PC-3 (cell line): ENCODE data around the gene TSKU. TPM values are rescaled to one million over a fixed set of nuclear protein-coding genes. Genes with fewer than 3 reads are reported as not detected.

Experiments
- ATAC-seq: fragments of 200-7000 bp; cut with Tn5 transposase; 2 replicates; pipeline ENCODE4 v1.9.1; 2020; ENCODE audit warnings: mild to moderate bottlenecking, moderate library complexity
- BruUV-seq: library from RNA; stranded (reverse); fragments of 400-500 nt; replicated peaks from 2 replicates; lab custom pipeline; 2021; lab: Mats Ljungman, UMichigan
- CTCF ChIA-PET: fragments of 300-600 bp; sonication (Branson Sonifier 250); formaldehyde crosslinking; loops from one replicate; lab custom pipeline; 2022; ENCODE audit warnings: antibody characterized with exemption; lab: Charles Lee
- POLR2A ChIA-PET: fragments of 300-600 bp; sonication (Branson Sonifier 250); formaldehyde crosslinking; loops from one replicate; lab custom pipeline; 2022; ENCODE audit warnings: antibody characterized with exemption; ENCODE audit not compliant: unreplicated experiment; lab: Charles Lee
- DNase-seq: peaks from one replicate; pipeline ENCODE4 v3.0.0-alpha.2; 2015
- H2AFZ ChIP-seq: fragments of 300-600 bp; sonication (generic); 2 replicates; pipeline ENCODE4 v1.6.0; 2016; ENCODE audit warnings: antibody characterized with exemption, low read length
- H3F3A ChIP-seq: fragments of 300-600 bp; sonication (generic); one replicate; pipeline ENCODE4 v1.6.0; 2017; ENCODE audit warnings: antibody characterized with exemption, low read length, control low read depth, mild to moderate bottlenecking; ENCODE audit not compliant: unreplicated experiment
- H3K27ac ChIP-seq: fragments of 300-600 bp; sonication (generic); 2 replicates; pipeline ENCODE4 v1.5.1; 2016; ENCODE audit warnings: mild to moderate bottlenecking, low read length
- H3K27me3 ChIP-seq: fragments of 300-600 bp; sonication (generic); 2 replicates; pipeline ENCODE4 v1.6.1; 2016; ENCODE audit warnings: low read length, mixed read lengths
- H3K36me3 ChIP-seq: fragments of 300-600 bp; sonication (generic); 2 replicates; pipeline ENCODE4 v1.6.1; 2016; ENCODE audit warnings: low read depth, mixed run types, low read length, mixed read lengths
- H3K4me1 ChIP-seq: fragments of 300-600 bp; sonication (generic); 2 replicates; pipeline ENCODE4 v1.5.1; 2016; ENCODE audit warnings: low read length; ENCODE audit not compliant: insufficient read depth
- H3K4me2 ChIP-seq: fragments of 300-600 bp; sonication (generic); 2 replicates; pipeline ENCODE4 v1.6.0; 2016; ENCODE audit warnings: low read length
- H3K4me3 ChIP-seq: fragments of 300-600 bp; sonication (generic); 2 replicates; pipeline ENCODE4 v1.5.1; 2016; ENCODE audit warnings: mild to moderate bottlenecking, low read length, mixed read lengths
- H3K79me2 ChIP-seq: fragments of 300-600 bp; sonication (generic); 2 replicates; pipeline ENCODE4 v1.6.1; 2017; ENCODE audit warnings: low read length, mixed read lengths
- H3K9ac ChIP-seq: fragments of 300-600 bp; sonication (generic); 2 replicates; pipeline ENCODE4 v1.6.0; 2016; ENCODE audit warnings: mild to moderate bottlenecking, low read length
- H3K9me2 ChIP-seq: fragments of 300-600 bp; sonication (generic); replicated peaks from 2 replicates; pipeline ENCODE4 v1.6.1; 2016; ENCODE audit warnings: mixed run types, low read length, mixed read lengths
- H3K9me3 ChIP-seq: fragments of 300-600 bp; sonication (generic); 2 replicates; pipeline ENCODE4 v1.6.1; 2016; ENCODE audit warnings: low read length, mixed read lengths
- H4K20me1 ChIP-seq: fragments of 300-600 bp; sonication (generic); 2 replicates; pipeline ENCODE4 v1.6.1; 2016; ENCODE audit warnings: low read length, mixed read lengths
- CTCF ChIP-seq: fragments of 300-600 bp; sonication (generic); conservative IDR thresholded peaks from 2 replicates; pipeline ENCODE4 v1.5.1; 2017; ENCODE audit warnings: antibody characterized with exemption, low read depth, mild to moderate bottlenecking, low read length
- EZH2 ChIP-seq: fragments of 300-600 bp; sonication (generic); IDR thresholded peaks from one replicate; pipeline ENCODE4 v1.6.1; 2017; ENCODE audit warnings: antibody characterized with exemption, mild to moderate bottlenecking, low read length; ENCODE audit not compliant: unreplicated experiment
- EZH2phosphoT487 ChIP-seq: fragments of 300-600 bp; sonication (generic); IDR thresholded peaks from 2 replicates; pipeline ENCODE4 v1.6.1; 2018; ENCODE audit warnings: mild to moderate bottlenecking, antibody characterized with exemption, low read length, borderline replicate concordance
- intact Hi-C: fragments of 100-400 bp; cut with micrococcal nuclease; formaldehyde crosslinking; loops from 2 replicates; pipeline ENCODE4 v1.9.0; 2023
- total RNA-seq: library from RNA; depleted of rRNA; stranded (reverse); fragments of >200 nt; gene quantifications from 2 replicates; pipeline ENCODE4 v1.2.3, GENCODE V29; 2014

TSKU gene
- total RNA-seq, 1 experiment from 2014 or later = 32.1 TPM

GRCh38 chr11:76802151-76802550 lies 19.0 kb downstream of the TSKU start:
- no peaks in the 10 kb centered on the region for H4K20me1 ChIP-seq
- no peaks in the 10 kb centered on the region for H3K79me2 ChIP-seq
- no peaks in the 10 kb centered on the region for H3K9me2 ChIP-seq
- H3K27me3 ChIP-seq = no peaks in the 10 kb centered on the region
- ChIA-PET CTCF (interaction anchor here (0.6 to 1.5 kb wide), 6 partner anchors 68 to 354 kb away, joined by 3 to 8 read pairs (median 4); no protein-coding TSS in a partner anchor), POLR2A (no interaction called here)
- H3K9me3 ChIP-seq = no peaks in the 10 kb centered on the region
- H3K9ac ChIP-seq = no peak overlapping the region
- BruUV-seq = no TSS peak
- no peaks in the 10 kb centered on the region for H3K36me3 ChIP-seq
- H2AFZ ChIP-seq = no peak overlapping the region
- H3K4me3 ChIP-seq = no peak overlapping the region
- intact Hi-C loops = loop anchor here (10.0 kb wide), 1 partner anchor 313 kb away; no protein-coding TSS in a partner anchor
- TF ChIP-seq EZH2phosphoT487 (no peak), CTCF (no peak), EZH2 (no peak)
- no peak overlapping the region for H3K27ac ChIP-seq
- H3F3A ChIP-seq = no peaks in the 10 kb centered on the region
- no peak overlapping the region for H3K4me2 ChIP-seq
- DNase-seq = no peak
- no peak for ATAC-seq
- peaks cover 9% of the 10 kb centered on the region for H3K4me1 ChIP-seq

- H3K27me3 ChIP-seq = no peaks in the 10 kb centered on the region
- H3K9me3 ChIP-seq = no peaks in the 10 kb centered on the region
- intact Hi-C loops = loop anchor here (10.0 kb wide), 1 partner anchor 312 kb away; no protein-coding TSS in a partner anchor
- no peak overlapping the region for H3K4me2 ChIP-seq
- H3K4me3 ChIP-seq = no peak overlapping the region
- H3F3A ChIP-seq = no peaks in the 10 kb centered on the region
- H3K4me1 ChIP-seq = peaks cover 9% of the 10 kb centered on the region
- CTCF ChIA-PET = interaction anchor here (0.6 kb wide), 1 partner anchor 354 kb away, joined by 4 read pairs; no protein-coding TSS in a partner anchor
- H3K79me2 ChIP-seq = no peaks in the 10 kb centered on the region
- H3K9ac ChIP-seq = no peak overlapping the region
- TF ChIP-seq EZH2phosphoT487 = no peak
- TF ChIP-seq EZH2 = no peak
- no peak for TF ChIP-seq CTCF
- no TSS peak for BruUV-seq
- POLR2A ChIA-PET = no interaction called here
- H2AFZ ChIP-seq = no peak overlapping the region
- no peaks in the 10 kb centered on the region for H3K9me2 ChIP-seq
- ATAC-seq = no peak
- H3K36me3 ChIP-seq = no peaks in the 10 kb centered on the region
- no peaks in the 10 kb centered on the region for H4K20me1 ChIP-seq
- DNase-seq = no peak
- no peak overlapping the region for H3K27ac ChIP-seq
Measured at GRCh38 chr11:76802621-76803020, 19.5 kb downstream of the TSKU start.

- BruUV-seq = no TSS peak
- H4K20me1 ChIP-seq = no peaks in the 10 kb centered on the region
- H3K27me3 ChIP-seq = no peaks in the 10 kb centered on the region
- peaks cover 9% of the 10 kb centered on the region for H3K4me1 ChIP-seq
- ATAC-seq (no peak), DNase-seq (no peak)
- no peak overlapping the region for H3K4me2 ChIP-seq
- no peaks in the 10 kb centered on the region for H3F3A ChIP-seq
- H3K79me2 ChIP-seq = no peaks in the 10 kb centered on the region
- TF ChIP-seq CTCF = no peak
- TF ChIP-seq EZH2 = no peak
- no peak for TF ChIP-seq EZH2phosphoT487
- no peak overlapping the region for H3K27ac ChIP-seq
- H3K36me3 ChIP-seq = no peaks in the 10 kb centered on the region
- intact Hi-C loops = loop anchor here (10.0 kb wide), 1 partner anchor 312 kb away; no protein-coding TSS in a partner anchor
- H3K4me3 ChIP-seq = no peak overlapping the region
- H3K9me3 ChIP-seq = no peaks in the 10 kb centered on the region
- ChIA-PET POLR2A (no interaction called here), CTCF (no interaction called here)
- no peak overlapping the region for H3K9ac ChIP-seq
- H2AFZ ChIP-seq = no peak overlapping the region
- H3K9me2 ChIP-seq = no peaks in the 10 kb centered on the region
Measured at GRCh38 chr11:76803023-76803422, 19.9 kb downstream of the TSKU start.
